Epithelial cell of esophagus (primary cell): ENCODE data around the gene NHLH1.

Source experiments
- DNase-seq: peaks from one replicate; pipeline ENCODE4 v3.0.0; 2010; ENCODE audit warnings: low read depth
- H3K4me3 ChIP-seq: 2 replicates; pipeline ENCODE4 v1.5.1; 2011; ENCODE audit warnings: mild to moderate bottlenecking, low read length, control low read depth
- CTCF ChIP-seq: IDR thresholded peaks from 2 replicates; pipeline ENCODE4 v1.5.1; 2011; ENCODE audit warnings: low read depth, mild to moderate bottlenecking, low read length, control low read depth, inconsistent platforms; ENCODE audit not compliant: insufficient read depth; ENCODE audit errors: missing control alignments

The NHLH1 gene

GRCh38 chr1:160338580-160338979 is 28.3 kb upstream of the NHLH1 start:
- TF ChIP-seq CTCF, result no peak
- DNase-seq, result no peak
- no peak overlapping the region for H3K4me3 ChIP-seq

GRCh38 chr1:160340146-160340545 is 26.7 kb upstream of the NHLH1 start:
- DNase-seq, result no peak
- no peak for TF ChIP-seq CTCF
- H3K4me3 ChIP-seq, result no peak overlapping the region

- DNase-seq, result peak; percentile 36
- H3K4me3 ChIP-seq, result no peak overlapping the region
- TF ChIP-seq CTCF, result no peak
Observed at GRCh38 chr1:160340866-160341265, 26.0 kb upstream of the NHLH1 start.

GRCh38 chr1:160342526-160342925 is 24.3 kb upstream of the NHLH1 start:
- TF ChIP-seq CTCF, result no peak
- DNase-seq, result no peak
- H3K4me3 ChIP-seq, result peak overlapping the region; percentile 98

- DNase-seq, result peak; percentile 96
- H3K4me3 ChIP-seq, result peak within 1 kb of the TSS; percentile 98
- TF ChIP-seq CTCF, result peak; percentile 7
Observed at GRCh38 chr1:160342953-160343869, 23.7 kb upstream of the NHLH1 start, which contains the start of the genes COPA and NCSTN. Gene COPA (minus strand): TSS chr1:160343250. CDS start chr1:160343170, 80 bp downstream. Gene NCSTN (plus strand): TSS chr1:160343383. CDS start chr1:160343397, 14 bp downstream.

- DNase-seq, result no peak
- H3K4me3 ChIP-seq, result peak overlapping the region; percentile 98
- TF ChIP-seq CTCF, result no peak
Observed at GRCh38 chr1:160344241-160344640, 22.6 kb upstream of the NHLH1 start.
